Measurements from ENCODE around the gene STARD7. TPM values are rescaled to one million over a fixed set of nuclear protein-coding genes. Genes with fewer than 3 reads are reported as not detected.

Gene STARD7
- total and polyA plus RNA-seq, 2 donors (not counting 3 experiments of a cell fraction or from before 2014, with no cell fraction given), result 61.2 to 132 TPM

GRCh38 chr2:96241227-96241626, 32.6 kb upstream of the STARD7 start:
- CTCF ChIA-PET, result interaction anchor here (0.7 to 1.6 kb wide), 5 partner anchors 20 to 67 kb away, joined by 3 to 10 read pairs (median 3); partner anchors contain the start of gene CIAO1
- dilution Hi-C loops (cut with MboI; ENCODE audit: extremely low pct_ligation_motif_present, low sequenced_read_pairs), result no loop called here
- FAIRE-seq, result no peak

More at GRCh38 chr2:96241227-96241626, 32.6 kb upstream of the STARD7 start:
- Histone ChIP-seq H3K4me3 (replicated peaks in 1 of 3; ENCODE audit: insufficient read depth in 1 of 3, low read depth in 1 of 3, low read length in 3 of 3) (no peak overlapping the region), H2AFZ (ENCODE audit: low read depth, low read length) (no peak overlapping the region), H4K20me1 (replicated peaks; ENCODE audit: control insufficient read depth, extremely low read depth, insufficient read depth, low read length) (no peaks in the 10 kb centered on the region), H3K4me1 (ENCODE audit: control insufficient read depth, extremely low read depth, insufficient read depth, low read length) (peaks cover 23% of the 10 kb centered on the region), H3K9ac (replicated peaks; ENCODE audit: extremely low read depth, insufficient read depth, low read length) (no peak overlapping the region), H3K79me2 (ENCODE audit: control insufficient read depth, insufficient read depth, low read length) (no peaks in the 10 kb centered on the region), H3K36me3 (ENCODE audit: control insufficient read depth in 2 of 2, extremely low read depth in 1 of 2, insufficient read depth in 2 of 2, low read length in 2 of 2) (no peaks in the 10 kb centered on the region), H3K4me2 (ENCODE audit: insufficient read depth, low read length) (no peak overlapping the region), H3K9me3 (replicated peaks; ENCODE audit: control insufficient read depth, insufficient read depth, low read length) (no peaks in the 10 kb centered on the region), H3K9me1 (replicated peaks; ENCODE audit: control insufficient read depth, extremely low read depth, insufficient read depth, low read length) (no peaks in the 10 kb centered on the region), H3K27me3 (ENCODE audit: control insufficient read depth in 2 of 2, insufficient read depth in 2 of 2, low read length in 2 of 2) (no peaks in the 10 kb centered on the region), H3K27ac (ENCODE audit: insufficient read depth, low read depth, low read length) (no peak overlapping the region)
- no TSS peak for BruUV-seq (replicated peaks)
- intact Hi-C loops (cut with micrococcal nuclease), result no loop called here
- DNase-seq (ENCODE audit: low read depth, low spot score), result no peak
- POLR2A ChIA-PET, result interaction anchor here (0.6 kb wide), 1 partner anchor 84 kb away, joined by 6 read pairs; no protein-coding TSS in a partner anchor
- TF ChIP-seq MYC (IDR thresholded peaks at IDR 0.05; ENCODE audit: low read depth, low read length) (no peak), JUN (IDR thresholded peaks at IDR 0.05; ENCODE audit: borderline replicate concordance, insufficient read depth, insufficient read length, low read depth) (no peak), GATA2 (IDR thresholded peaks at IDR 0.05; ENCODE audit: insufficient read depth, insufficient read length, low read depth, low read length) (no peak), POLR2AphosphoS5 (IDR thresholded peaks at IDR 0.05; ENCODE audit: insufficient read depth, low read depth, low read length) (no peak), POLR2A (IDR thresholded peaks at IDR 0.05; ENCODE audit: low read depth, low read length) (no peak), CTCF (IDR thresholded peaks at IDR 0.05; ENCODE audit: extremely low read depth in 1 of 2, insufficient read depth in 1 of 2, low read depth in 1 of 2, low read length in 2 of 2) (no peak), FOS (IDR thresholded peaks at IDR 0.05; ENCODE audit: borderline replicate concordance, insufficient read depth, low read length) (no peak), MAX (IDR thresholded peaks at IDR 0.05; ENCODE audit: insufficient read depth, insufficient read length) (no peak), EZH2 (IDR thresholded peaks at IDR 0.05; ENCODE audit: borderline replicate concordance, low read depth, low read length, severe bottlenecking) (no peak)
